Activated T-helper 1 cell treated with anti-CD3 and anti-CD28 coated beads, Interleukin-12 subunit alpha, Interleukin-12 subunit beta, Interleukin-2, Interleukin-4 antibody, amounts not matched to agents 30 ng/mL and 10 ng/mL and 1 ng/mL, durations not matched to agents 14 hours and 24 hours and 36 hours (primary cell): ENCODE results near the gene RUFY1. TPM values are rescaled to one million over a fixed set of nuclear protein-coding genes. Genes with fewer than 3 reads are reported as not detected.

Experiments
- DNase-seq: peaks from one replicate; pipeline ENCODE4 v3.0.0; 2021; ENCODE audit warnings: low spot score
- H3K27ac Mint-ChIP-seq: one replicate; pipeline ENCODE4 v1.8.0; 2021; ENCODE audit warnings: mild to moderate bottlenecking, mixed read lengths
- H3K27me3 Mint-ChIP-seq: one replicate; pipeline ENCODE4 v1.8.0; 2022; ENCODE audit warnings: mild to moderate bottlenecking, moderate library complexity, mixed read lengths; ENCODE audit not compliant: insufficient read depth
- H3K36me3 Mint-ChIP-seq: one replicate; pipeline ENCODE4 v1.8.0; 2021; ENCODE audit warnings: low read depth, mixed read lengths
- H3K4me1 Mint-ChIP-seq: one replicate; pipeline ENCODE4 v1.8.0; 2021; ENCODE audit warnings: low read depth, mixed read lengths
- H3K4me3 Mint-ChIP-seq: one replicate; pipeline ENCODE4 v1.8.0; 2021; ENCODE audit warnings: mild to moderate bottlenecking, moderate library complexity, mixed read lengths
- H3K9me3 Mint-ChIP-seq: one replicate; pipeline ENCODE4 v1.8.0; 2021; ENCODE audit warnings: mixed read lengths
- intact Hi-C: fragments of 100-400 bp; cut with micrococcal nuclease; formaldehyde crosslinking; loops from one replicate; pipeline ENCODE4 v1.15.1; 2024
- total RNA-seq: library from RNA; stranded (reverse); gene quantifications from 2 replicates; pipeline ENCODE4 v1.2.3, GENCODE V29; 2022

Gene RUFY1
- total RNA-seq, 1 donor from 2014 or later = 37.0 TPM

- Mint-ChIP-seq H3K4me3 (no peak overlapping the region), H3K36me3 (peaks cover 33% of the 10 kb centered on the region), H3K9me3 (no peaks in the 10 kb centered on the region), H3K4me1 (no peaks in the 10 kb centered on the region), H3K27me3 (no peaks in the 10 kb centered on the region), H3K27ac (no peak overlapping the region)
- intact Hi-C loops = no loop called here
- no peak for DNase-seq
Measured at GRCh38 chr5:179599100-179599499, 48.7 kb downstream of the RUFY1 start.

DNA sequence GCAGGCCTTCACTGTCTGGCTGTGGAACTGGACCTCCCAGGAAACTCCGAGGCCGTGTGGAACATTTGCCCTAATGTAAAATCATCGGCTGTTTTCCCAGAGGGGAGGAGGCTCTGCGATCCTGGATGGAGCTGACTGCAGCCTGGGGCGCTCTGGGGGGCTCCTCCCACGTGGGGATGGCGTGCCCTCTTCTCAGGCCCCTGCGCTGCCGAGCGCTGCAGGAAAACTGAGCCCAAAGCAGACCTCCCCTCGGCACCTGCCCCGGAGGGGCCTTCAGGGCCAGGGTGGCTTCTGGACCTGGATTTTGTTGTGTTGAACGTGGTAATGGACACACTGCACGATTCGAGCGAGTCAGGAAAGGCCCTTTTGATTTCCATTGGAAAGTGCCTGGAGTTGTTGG is 49.2 kb downstream of the RUFY1 start:
- Mint-ChIP-seq H3K27me3 (no peaks in the 10 kb centered on the region), H3K9me3 (no peaks in the 10 kb centered on the region), H3K27ac (no peak overlapping the region), H3K4me3 (no peak overlapping the region), H3K4me1 (no peaks in the 10 kb centered on the region), H3K36me3 (peaks cover 35% of the 10 kb centered on the region)
- intact Hi-C loops = no loop called here
- no peak for DNase-seq

DNA sequence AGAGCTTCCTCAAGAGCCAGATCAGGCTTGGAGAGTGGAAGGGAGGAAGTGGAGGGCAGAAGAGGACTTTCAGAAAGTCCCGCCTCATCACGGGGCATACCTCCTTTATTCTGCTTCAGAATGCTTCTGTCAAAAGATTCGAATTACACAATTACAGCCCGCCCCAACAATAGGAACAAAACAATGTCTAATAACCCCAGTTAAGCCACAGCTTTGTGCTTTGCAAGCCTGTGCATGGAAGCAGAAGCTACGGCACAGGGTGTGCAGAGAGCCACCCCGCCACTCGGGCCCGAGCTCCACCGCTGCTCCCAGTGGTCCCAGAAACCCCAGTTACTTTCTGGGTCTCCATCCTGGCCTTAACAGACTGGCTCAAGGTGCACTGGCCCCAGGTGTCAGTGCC is 49.6 kb downstream of the RUFY1 start:
- DNase-seq = no peak
- peaks cover 35% of the 10 kb centered on the region for H3K36me3 Mint-ChIP-seq
- no peaks in the 10 kb centered on the region for H3K9me3 Mint-ChIP-seq
- H3K27ac Mint-ChIP-seq = no peak overlapping the region
- intact Hi-C loops = no loop called here
- no peak overlapping the region for H3K4me3 Mint-ChIP-seq
- H3K27me3 Mint-ChIP-seq = no peaks in the 10 kb centered on the region
- no peaks in the 10 kb centered on the region for H3K4me1 Mint-ChIP-seq

DNA sequence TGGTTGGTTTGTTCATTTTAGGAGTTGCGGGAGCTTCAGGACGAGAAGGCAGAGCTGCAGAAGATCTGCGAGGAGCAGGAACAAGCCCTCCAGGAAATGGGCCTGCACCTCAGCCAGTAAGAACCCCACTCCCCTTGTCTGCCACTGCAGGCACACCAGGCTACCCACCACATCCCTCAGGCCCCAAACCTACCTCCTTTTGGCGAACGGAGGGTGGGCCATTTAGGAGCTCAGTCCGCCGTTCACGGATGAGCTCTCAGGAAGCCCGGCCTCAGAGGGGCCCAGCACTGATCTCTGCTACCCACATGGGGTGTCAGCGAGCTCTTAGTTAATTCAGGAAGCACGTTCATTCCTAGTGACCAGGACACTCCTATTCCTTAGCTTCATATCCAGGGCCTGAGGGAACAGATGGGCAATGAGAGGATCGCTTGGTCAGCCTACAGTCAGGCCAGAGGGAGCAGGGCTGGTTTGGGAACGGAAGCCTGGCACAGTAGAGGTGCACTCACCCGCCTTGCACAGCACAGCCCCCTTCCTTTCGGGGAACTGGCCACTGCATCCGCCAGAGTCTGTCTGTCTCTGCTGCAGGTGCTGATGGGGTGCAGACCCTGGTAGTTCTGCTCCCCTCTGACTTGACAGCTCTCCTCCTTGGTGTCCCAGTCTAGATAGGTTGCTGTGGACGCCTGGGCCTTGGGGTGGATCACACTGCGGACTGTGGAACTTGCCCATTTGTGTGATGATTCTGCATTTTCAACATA is 51.7 kb downstream of the RUFY1 start:
- Mint-ChIP-seq H3K4me3 (no peak overlapping the region), H3K27me3 (no peaks in the 10 kb centered on the region), H3K27ac (no peak overlapping the region), H3K4me1 (no peaks in the 10 kb centered on the region), H3K9me3 (no peaks in the 10 kb centered on the region), H3K36me3 (peaks cover 31% of the 10 kb centered on the region)
- DNase-seq = no peak
- intact Hi-C loops = no loop called here

DNA sequence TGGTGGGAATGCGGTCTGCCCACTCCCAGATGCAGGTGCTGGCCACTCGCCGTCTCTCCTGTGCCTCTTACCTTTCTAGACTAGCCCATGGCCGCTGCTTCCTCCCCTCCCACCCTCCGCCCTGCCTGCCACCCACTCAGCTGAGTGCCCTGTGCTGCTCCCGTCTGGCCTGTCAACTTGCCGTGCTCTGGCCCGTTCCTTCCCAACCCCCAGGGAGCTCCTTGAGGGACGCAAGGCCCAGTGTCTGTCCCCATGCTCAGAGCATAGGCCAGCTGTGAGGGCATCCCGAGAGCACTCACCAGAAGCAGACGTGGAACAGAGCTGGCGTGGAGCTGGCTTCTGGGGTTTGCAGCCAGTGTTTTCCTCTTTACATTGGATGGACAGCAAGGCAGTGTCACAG is 53.0 kb downstream of the RUFY1 start:
- no peak for DNase-seq
- peaks cover 31% of the 10 kb centered on the region for H3K36me3 Mint-ChIP-seq
- H3K4me3 Mint-ChIP-seq = no peak overlapping the region
- peaks cover 8% of the 10 kb centered on the region for H3K4me1 Mint-ChIP-seq
- no peak overlapping the region for H3K27ac Mint-ChIP-seq
- H3K27me3 Mint-ChIP-seq = no peaks in the 10 kb centered on the region
- no peaks in the 10 kb centered on the region for H3K9me3 Mint-ChIP-seq
- intact Hi-C loops = no loop called here

DNA sequence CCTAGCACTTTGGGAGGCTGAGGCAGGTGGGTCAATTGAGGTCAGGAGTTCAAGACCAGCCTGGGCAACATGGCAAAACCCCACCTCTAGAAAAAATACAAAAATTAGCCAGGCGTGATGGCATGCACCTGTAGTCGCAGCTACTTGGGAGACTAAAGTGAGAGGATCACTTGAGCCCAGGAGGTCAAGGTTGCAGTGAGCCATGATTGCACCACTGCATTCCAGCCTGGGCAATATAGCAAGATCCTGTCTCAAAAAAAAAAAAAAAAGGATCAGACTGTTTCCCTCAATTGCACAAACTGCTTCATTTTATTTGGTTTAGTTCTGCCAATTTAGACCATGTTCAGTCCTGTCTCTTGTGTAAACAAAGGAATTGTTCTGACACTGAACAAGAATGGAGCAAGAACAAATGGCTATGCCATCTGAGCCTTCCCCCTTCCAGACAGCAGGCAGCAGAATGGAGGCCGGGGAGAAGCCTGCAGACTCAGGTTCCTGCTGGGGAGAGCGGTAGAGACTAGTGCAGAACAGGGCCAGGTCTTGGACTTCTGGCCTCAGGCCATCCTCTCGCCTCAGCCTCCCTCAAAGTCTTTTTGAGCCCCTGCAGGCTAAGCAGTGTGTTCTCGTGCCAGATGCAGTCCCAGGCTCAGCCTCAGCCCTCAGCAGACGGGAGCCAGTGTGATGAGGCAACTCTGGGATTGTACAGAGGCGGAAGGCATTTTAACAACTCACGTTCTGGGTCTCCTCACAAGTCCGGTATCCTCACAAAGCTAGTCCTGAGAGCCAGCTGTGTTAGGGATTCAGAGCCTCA is 54.9 kb downstream of the RUFY1 start:
- no peaks in the 10 kb centered on the region for H3K9me3 Mint-ChIP-seq
- H3K4me1 Mint-ChIP-seq = peaks cover 22% of the 10 kb centered on the region
- peaks cover 33% of the 10 kb centered on the region for H3K36me3 Mint-ChIP-seq
- H3K27me3 Mint-ChIP-seq = no peaks in the 10 kb centered on the region
- H3K4me3 Mint-ChIP-seq = no peak overlapping the region
- intact Hi-C loops = no loop called here
- DNase-seq = no peak
- no peak overlapping the region for H3K27ac Mint-ChIP-seq

DNA sequence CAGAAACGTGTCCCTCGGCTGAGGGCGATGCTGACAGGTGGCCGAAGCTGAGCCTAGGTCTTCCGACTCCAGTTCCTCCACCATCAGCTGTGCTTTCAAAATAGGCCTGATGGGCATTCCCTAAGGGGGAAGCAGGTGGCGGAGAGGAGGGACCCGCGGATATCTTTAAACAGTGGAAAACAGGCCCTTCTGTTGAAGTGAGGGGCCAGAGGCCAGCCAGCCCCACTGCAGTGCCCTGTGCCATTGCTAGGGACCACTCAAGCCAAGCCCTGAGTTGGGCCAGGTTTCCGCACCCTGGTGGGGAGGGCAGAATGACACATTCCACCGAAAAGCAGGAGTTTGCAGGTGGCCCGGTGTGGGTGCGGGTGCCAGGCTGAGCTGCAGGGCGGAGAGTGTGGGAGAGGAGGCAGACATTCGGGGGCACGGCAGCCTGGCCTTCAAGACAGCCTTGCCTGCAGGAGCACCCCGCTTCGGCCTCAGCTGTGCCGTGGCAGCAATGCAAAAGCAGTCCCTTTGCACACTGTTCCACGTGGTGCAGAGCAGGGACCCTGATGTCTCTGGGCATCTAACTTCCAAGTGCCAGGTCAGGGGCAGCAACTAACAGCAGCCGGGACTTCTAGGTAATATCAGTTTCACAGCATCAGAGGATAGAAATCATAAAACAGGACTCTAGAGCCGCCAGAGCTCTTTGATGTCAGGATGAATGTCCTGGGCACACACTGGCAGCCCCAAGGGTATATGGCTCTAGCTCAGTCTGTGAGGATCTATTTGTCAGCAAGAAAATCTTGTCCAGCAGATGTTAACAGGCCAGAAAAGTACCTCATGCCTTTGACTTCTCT is 55.9 kb downstream of the RUFY1 start:
- no peaks in the 10 kb centered on the region for H3K9me3 Mint-ChIP-seq
- no peak overlapping the region for H3K27ac Mint-ChIP-seq
- peaks cover 31% of the 10 kb centered on the region for H3K4me1 Mint-ChIP-seq
- peaks cover 40% of the 10 kb centered on the region for H3K36me3 Mint-ChIP-seq
- no peaks in the 10 kb centered on the region for H3K27me3 Mint-ChIP-seq
- DNase-seq = no peak
- no peak overlapping the region for H3K4me3 Mint-ChIP-seq
- intact Hi-C loops = no loop called here

DNA sequence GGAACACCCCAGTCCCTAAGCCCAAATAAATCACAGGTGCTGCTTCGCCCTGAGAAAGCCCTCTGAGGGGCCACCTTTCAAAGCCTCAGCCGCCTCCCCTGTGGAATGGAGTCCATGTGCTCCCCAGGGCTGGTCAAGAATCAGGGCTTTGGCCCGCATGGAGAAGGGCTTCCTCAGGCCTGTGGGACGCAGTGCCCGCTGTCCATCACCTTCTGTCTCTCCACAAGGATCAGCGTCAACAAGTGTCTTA is 56.5 kb downstream of the RUFY1 start:
- Mint-ChIP-seq H3K27ac (no peak overlapping the region), H3K27me3 (no peaks in the 10 kb centered on the region), H3K4me3 (no peak overlapping the region), H3K9me3 (no peaks in the 10 kb centered on the region), H3K36me3 (peaks cover 43% of the 10 kb centered on the region), H3K4me1 (peaks cover 33% of the 10 kb centered on the region)
- no peak for DNase-seq
- intact Hi-C loops = no loop called here

- Mint-ChIP-seq H3K27ac (no peak overlapping the region), H3K4me3 (no peak overlapping the region), H3K9me3 (no peaks in the 10 kb centered on the region), H3K27me3 (no peaks in the 10 kb centered on the region), H3K36me3 (peaks cover 44% of the 10 kb centered on the region), H3K4me1 (peaks cover 36% of the 10 kb centered on the region)
- DNase-seq = no peak
- intact Hi-C loops = no loop called here
Measured at GRCh38 chr5:179607160-179607931, 57.0 kb downstream of the RUFY1 start.

- H3K4me1 Mint-ChIP-seq = peaks cover 44% of the 10 kb centered on the region
- H3K4me3 Mint-ChIP-seq = no peak overlapping the region
- peak; percentile 59 for DNase-seq
- peak overlapping the region; percentile 48 for H3K27ac Mint-ChIP-seq
- no peaks in the 10 kb centered on the region for H3K27me3 Mint-ChIP-seq
- no peaks in the 10 kb centered on the region for H3K9me3 Mint-ChIP-seq
- intact Hi-C loops = no loop called here
- peaks cover 46% of the 10 kb centered on the region for H3K36me3 Mint-ChIP-seq
Measured at GRCh38 chr5:179608131-179608581, 57.8 kb downstream of the RUFY1 start.

GRCh38 chr5:179609834-179610108 is 59.4 kb downstream of the RUFY1 start:
- Mint-ChIP-seq H3K36me3 (peaks cover 53% of the 10 kb centered on the region), H3K4me3 (peak overlapping the region; percentile 19), H3K27me3 (no peaks in the 10 kb centered on the region), H3K9me3 (no peaks in the 10 kb centered on the region), H3K27ac (peak overlapping the region; percentile 60), H3K4me1 (peaks cover 56% of the 10 kb centered on the region)
- no peak for DNase-seq
- intact Hi-C loops = loop anchor here (10.0 kb wide), 1 partner anchor 1405 kb away; the partner anchor contains the start of gene HNRNPAB

DNA sequence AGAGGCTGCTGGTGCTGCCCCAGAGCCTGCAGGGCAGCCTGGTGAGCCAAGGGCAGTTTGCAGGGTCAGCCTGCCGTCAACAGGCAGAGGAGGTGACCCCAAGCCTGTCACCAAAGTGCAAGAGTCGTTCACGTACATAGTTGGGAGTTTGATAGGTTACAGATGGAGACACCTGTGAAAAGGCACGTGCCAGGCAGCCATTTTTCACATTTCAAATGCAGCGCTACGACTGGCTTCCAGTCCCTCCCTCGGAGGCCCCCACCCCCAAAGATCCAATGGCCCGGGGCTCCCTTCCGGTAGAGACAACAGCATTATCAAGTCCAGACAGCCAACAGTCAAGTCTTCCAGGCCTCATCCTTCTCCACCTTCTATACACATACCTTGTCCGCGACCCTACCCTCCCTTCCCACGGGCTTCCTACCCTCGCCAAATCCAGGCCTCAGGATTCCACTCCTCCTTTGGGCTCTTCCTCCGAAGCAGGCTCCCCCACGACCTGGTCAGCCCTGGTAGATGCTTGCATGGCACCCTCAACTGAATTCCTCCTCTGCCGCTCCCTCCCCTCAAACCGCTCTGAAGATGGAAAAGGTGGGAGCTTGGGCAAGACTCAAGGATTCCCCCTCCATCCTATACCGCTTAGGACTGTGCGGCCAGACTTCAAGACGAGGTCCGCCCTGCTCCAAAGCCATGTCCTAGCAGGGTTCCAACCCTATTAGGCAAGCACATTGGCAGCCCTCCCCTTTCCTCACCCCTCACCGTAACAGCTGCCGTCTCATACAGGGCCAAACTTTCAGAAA is 60.0 kb downstream of the RUFY1 start:
- H3K9me3 Mint-ChIP-seq = no peaks in the 10 kb centered on the region
- no peaks in the 10 kb centered on the region for H3K27me3 Mint-ChIP-seq
- no peak for DNase-seq
- H3K4me3 Mint-ChIP-seq = peak overlapping the region; percentile 19
- peaks cover 58% of the 10 kb centered on the region for H3K4me1 Mint-ChIP-seq
- peaks cover 56% of the 10 kb centered on the region for H3K36me3 Mint-ChIP-seq
- no peak overlapping the region for H3K27ac Mint-ChIP-seq
- intact Hi-C loops = loop anchor here (10.0 kb wide), 1 partner anchor 1406 kb away; the partner anchor contains the start of gene HNRNPAB
